HepG2 (cell line): Measurements from ENCODE around the gene CEACAM3. TPM values are rescaled to one million over a fixed set of nuclear protein-coding genes. Genes with fewer than 3 reads are reported as not detected.

ENCODE experiments used
- RAD21 ChIP-seq: fragments of 450-650 bp; formaldehyde crosslinking; IDR thresholded peaks from 2 replicates; pipeline ENCODE4 v1.5.0; 2020; ENCODE audit warnings: mild to moderate bottlenecking
- ZNF318 ChIP-seq: sonication (generic); formaldehyde crosslinking; IDR thresholded peaks from 2 replicates; pipeline ENCODE4 v1.4.0; 2020; ENCODE audit warnings: mild to moderate bottlenecking, missing genetic modification reagents
- ZNF343 ChIP-seq: sonication (generic); formaldehyde crosslinking; IDR thresholded peaks from 2 replicates; pipeline ENCODE4 v1.4.0; 2020; ENCODE audit warnings: mild to moderate bottlenecking, missing genetic modification reagents
- polyA plus RNA-seq, 8 experiments: library from polyadenylated mRNA; depleted of rRNA in 3 of 8; stranded (reverse) in 7 of 8; unstranded in 1 of 8; fragments of >200 nt; fragmentation: Illumina TruSeq in 4 of 8; extraction: Trizol in 4 of 8; gene quantifications; 2 replicates each; pipeline versions ENCODE4 v1.2.1 to v1.2.3, GENCODE V29; 2011 to 2016; ENCODE audit warnings: low read depth in 4 of 8, missing spikeins in 1 of 8, mixed read lengths in 1 of 8; ENCODE audit not compliant: insufficient read depth in 1 of 8
- total RNA-seq, 5 experiments: library from RNA; depleted of rRNA; stranded (reverse); fragments of >200 nt; fragmentation: Illumina TruSeq; extraction: Trizol; gene quantifications; 2 replicates each; pipeline ENCODE4 v1.2.3, GENCODE V29; 2016; ENCODE audit warnings: low read depth in 1 of 5
- TF ChIP-seq, protein P1 (sequence below): sonication (generic); formaldehyde crosslinking; conservative IDR thresholded peaks from 2 replicates; pipeline ENCODE4 v1.4.0; 2020; ENCODE audit warnings: missing genetic modification reagents
- TF ChIP-seq, protein P2 (sequence below): fragments of 450-650 bp; IDR thresholded peaks from 2 replicates; pipeline ENCODE4 v1.6.1; 2017; ENCODE audit warnings: mild to moderate bottlenecking
- TF ChIP-seq, protein P3 (sequence below): sonication (generic); formaldehyde crosslinking; IDR thresholded peaks from 2 replicates; pipeline ENCODE4 v1.5.0; 2020; ENCODE audit warnings: missing genetic modification reagents

Gene CEACAM3
- total and polyA plus RNA-seq, 2 of the 13 experiments (the other 11 are each of a cell fraction or from before 2014, with no cell fraction given), result not detected

DNA sequence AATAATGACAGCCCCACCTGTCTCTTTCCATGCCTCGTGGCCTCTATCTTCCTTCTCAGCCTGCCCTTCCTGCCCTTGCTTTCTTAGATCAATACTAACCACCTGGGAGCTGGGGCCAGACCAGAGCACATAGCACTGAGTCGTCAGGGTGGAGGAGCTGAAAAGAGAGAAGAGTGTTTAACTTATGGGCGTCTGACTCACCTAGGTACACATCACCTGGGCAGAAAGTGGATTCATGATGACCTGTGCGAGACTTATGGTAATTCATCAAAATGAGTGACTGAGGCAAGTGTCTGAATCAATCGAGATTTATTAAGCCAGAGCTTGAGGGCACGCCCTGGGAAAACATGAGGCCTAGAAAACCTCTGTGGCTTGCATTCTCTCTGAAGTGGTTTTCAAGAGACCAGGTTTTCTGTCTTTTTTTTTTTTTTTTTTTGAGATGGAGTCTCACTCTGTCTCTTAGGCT is 21.8 kb upstream of the CEACAM3 start (continued):
- TF ChIP-seq ZNF318 (CRISPR knock-in tag) (no peak), ZNF343 (CRISPR knock-in tag) (no peak), RAD21 (no peak)
- TF ChIP-seq, protein P1, sequence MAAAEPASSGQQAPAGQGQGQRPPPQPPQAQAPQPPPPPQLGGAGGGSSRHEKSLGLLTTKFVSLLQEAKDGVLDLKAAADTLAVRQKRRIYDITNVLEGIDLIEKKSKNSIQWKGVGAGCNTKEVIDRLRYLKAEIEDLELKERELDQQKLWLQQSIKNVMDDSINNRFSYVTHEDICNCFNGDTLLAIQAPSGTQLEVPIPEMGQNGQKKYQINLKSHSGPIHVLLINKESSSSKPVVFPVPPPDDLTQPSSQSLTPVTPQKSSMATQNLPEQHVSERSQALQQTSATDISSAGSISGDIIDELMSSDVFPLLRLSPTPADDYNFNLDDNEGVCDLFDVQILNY (CRISPR knock-in tag), result no peak
- TF ChIP-seq, protein P2, sequence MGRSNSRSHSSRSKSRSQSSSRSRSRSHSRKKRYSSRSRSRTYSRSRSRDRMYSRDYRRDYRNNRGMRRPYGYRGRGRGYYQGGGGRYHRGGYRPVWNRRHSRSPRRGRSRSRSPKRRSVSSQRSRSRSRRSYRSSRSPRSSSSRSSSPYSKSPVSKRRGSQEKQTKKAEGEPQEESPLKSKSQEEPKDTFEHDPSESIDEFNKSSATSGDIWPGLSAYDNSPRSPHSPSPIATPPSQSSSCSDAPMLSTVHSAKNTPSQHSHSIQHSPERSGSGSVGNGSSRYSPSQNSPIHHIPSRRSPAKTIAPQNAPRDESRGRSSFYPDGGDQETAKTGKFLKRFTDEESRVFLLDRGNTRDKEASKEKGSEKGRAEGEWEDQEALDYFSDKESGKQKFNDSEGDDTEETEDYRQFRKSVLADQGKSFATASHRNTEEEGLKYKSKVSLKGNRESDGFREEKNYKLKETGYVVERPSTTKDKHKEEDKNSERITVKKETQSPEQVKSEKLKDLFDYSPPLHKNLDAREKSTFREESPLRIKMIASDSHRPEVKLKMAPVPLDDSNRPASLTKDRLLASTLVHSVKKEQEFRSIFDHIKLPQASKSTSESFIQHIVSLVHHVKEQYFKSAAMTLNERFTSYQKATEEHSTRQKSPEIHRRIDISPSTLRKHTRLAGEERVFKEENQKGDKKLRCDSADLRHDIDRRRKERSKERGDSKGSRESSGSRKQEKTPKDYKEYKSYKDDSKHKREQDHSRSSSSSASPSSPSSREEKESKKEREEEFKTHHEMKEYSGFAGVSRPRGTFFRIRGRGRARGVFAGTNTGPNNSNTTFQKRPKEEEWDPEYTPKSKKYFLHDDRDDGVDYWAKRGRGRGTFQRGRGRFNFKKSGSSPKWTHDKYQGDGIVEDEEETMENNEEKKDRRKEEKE, result no peak
- TF ChIP-seq, protein P3, sequence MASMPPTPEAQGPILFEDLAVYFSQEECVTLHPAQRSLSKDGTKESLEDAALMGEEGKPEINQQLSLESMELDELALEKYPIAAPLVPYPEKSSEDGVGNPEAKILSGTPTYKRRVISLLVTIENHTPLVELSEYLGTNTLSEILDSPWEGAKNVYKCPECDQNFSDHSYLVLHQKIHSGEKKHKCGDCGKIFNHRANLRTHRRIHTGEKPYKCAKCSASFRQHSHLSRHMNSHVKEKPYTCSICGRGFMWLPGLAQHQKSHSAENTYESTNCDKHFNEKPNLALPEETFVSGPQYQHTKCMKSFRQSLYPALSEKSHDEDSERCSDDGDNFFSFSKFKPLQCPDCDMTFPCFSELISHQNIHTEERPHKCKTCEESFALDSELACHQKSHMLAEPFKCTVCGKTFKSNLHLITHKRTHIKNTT (CRISPR knock-in tag), result no peak
